SKM-1 (cell line): Measurements from ENCODE around the gene KRT1.

ENCODE experiments used
- DNase-seq: peaks from one replicate; lab custom pipeline; 2025; ENCODE audit not compliant: unreplicated experiment; lab: John Stamatoyannopoulos, UW

KRT1 gene

GRCh38 chr12:52641468-52641867 lies 38.7 kb downstream of the KRT1 start:
- DNase-seq: no peak

- DNase-seq: no peak
These were observed 42.9 kb downstream of the KRT1 start for GRCh38 chr12:52637299-52637698.

- DNase-seq: no peak
These were observed 43.5 kb downstream of the KRT1 start for GRCh38 chr12:52636592-52637258.

- no peak for DNase-seq
These were observed 44.0 kb downstream of the KRT1 start for GRCh38 chr12:52636189-52636588.

DNA sequence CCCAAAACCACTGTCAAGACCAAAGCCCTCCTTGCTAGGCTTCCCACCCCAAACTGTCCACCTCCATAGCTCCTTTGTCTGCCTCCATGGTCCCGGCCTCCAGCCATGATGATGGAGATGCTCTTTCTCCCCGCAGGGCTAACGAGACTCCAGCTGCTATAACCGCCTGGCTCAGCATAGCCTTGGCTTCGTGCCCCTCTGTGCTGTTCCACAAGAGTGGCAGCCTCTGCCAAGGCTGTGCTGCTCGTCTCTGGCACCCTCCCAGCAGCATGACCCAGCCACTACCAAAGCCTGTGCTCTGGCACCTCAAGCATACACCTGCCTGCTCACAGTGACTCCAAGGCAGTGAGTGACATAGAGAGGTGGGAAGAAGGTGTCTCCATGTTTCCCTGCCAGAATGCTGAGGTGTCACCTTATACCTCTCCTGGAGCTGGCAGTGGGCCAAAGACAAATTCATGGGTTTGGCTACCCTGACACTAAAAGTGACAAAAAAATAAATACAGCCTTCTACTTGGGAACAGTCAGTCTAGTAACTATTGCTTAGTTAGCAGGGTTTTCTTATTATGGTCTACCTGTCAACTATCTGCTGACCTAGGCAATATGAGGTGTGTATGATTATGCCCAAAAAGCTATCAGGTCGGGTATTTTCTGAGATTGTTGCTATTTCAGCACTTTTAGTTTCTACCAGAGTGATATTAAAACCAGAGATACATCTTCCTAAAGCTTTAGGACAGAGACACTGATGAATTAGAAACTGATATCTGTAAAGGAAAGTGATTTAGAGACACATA lies 45.7 kb downstream of the KRT1 start:
- no peak for DNase-seq

GRCh38 chr12:52633383-52633782 lies 46.8 kb downstream of the KRT1 start:
- no peak for DNase-seq

DNA sequence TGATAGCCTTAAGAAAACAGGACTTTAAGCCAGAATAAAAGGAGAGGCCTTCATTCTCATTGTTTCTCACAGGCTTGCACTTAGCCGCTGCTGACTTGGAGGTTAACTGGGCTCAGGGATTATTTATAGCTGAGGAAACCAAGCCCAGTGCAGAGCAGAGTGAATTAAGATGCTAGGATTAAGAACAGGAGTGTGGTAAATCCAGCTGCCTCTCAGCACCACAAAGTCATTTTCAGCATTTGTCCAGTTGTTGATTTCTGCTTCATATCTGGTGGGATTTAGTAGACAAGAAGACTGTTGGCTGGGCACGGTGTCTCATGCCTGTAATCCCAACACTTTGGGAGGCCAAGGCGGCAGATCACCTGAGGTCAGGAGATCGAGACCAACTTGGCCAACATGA lies 47.6 kb downstream of the KRT1 start:
- no peak for DNase-seq

GRCh38 chr12:52631676-52632459 lies 48.3 kb downstream of the KRT1 start:
- no peak for DNase-seq

DNA sequence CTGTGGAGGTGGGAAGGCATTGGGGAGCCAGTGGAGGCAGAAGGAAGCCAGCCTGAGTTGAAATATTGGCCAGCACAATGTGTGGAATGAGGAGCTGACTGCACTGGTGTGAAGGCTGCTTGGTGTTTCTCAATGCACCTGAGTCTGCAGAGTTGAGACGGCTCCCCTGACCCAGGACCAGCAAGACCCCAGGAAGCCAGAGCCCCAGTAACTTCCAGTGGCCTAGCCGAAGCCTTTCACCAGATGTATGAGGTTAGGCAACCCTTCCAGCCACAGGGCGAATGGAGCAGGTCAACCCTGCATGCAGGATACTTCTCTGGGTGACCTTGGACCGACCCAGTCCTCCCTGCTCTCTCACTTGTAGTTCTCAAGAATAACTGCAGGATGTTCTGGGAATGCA lies 48.9 kb downstream of the KRT1 start:
- DNase-seq: no peak

- DNase-seq: no peak
These were observed 49.5 kb downstream of the KRT1 start for GRCh38 chr12:52630599-52631200.

- no peak for DNase-seq
These were observed 50.2 kb downstream of the KRT1 start for GRCh38 chr12:52630008-52630500.

- DNase-seq: no peak
These were observed 50.8 kb downstream of the KRT1 start for GRCh38 chr12:52629281-52630007.

- no peak for DNase-seq
These were observed 51.4 kb downstream of the KRT1 start for GRCh38 chr12:52628841-52629240.

- no peak for DNase-seq
These were observed 52.1 kb downstream of the KRT1 start for GRCh38 chr12:52628111-52628507.

- no peak for DNase-seq
These were observed 52.7 kb downstream of the KRT1 start for GRCh38 chr12:52627395-52628110.
